ENCODE data around the gene PRKCZ.

DNA sequence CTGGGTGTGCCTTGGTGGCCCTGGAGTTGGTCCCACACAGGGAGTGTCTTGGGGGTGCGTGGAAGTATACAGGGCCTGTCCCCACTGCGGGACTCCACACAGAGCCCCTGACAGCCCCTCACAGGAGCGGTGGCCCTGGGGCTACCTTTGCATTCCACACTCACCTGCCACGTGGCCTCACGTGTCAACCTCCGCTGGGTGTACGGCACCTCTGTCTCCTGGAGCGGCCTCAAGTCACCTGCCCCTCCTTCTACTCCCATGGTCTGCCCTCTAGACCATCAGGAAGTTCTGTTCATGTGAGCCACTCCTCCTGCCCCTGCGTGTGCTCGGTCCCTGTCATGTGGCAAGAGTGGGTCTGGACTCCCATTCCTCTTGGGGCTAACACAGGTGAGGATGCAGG lies 85.7 kb downstream of the PRKCZ start:
- TF ChIP-seq CTCF (IDR thresholded peaks at IDR 0.05; ENCODE audit: insufficient read depth, low read depth, low read length): no peak
- TF ChIP-seq EZH2 (IDR thresholded peaks at IDR 0.05; ENCODE audit: insufficient read depth, low read length): no peak

Measured in astrocyte (in vitro differentiated cells and primary cell).